GM18907 (cell line): ENCODE results near the gene GRAMD4.
A peak's percentile ranks its signal among the peaks of the same experiment; 100 is the strongest.

Experiments
- ATAC-seq: cut with Tn5 transposase; IDR thresholded peaks from one replicate; pipeline ENCODE4 v1.9.1; 2021; ENCODE audit warnings: mild to moderate bottlenecking, moderate library complexity; ENCODE audit not compliant: unreplicated experiment

Gene GRAMD4

DNA sequence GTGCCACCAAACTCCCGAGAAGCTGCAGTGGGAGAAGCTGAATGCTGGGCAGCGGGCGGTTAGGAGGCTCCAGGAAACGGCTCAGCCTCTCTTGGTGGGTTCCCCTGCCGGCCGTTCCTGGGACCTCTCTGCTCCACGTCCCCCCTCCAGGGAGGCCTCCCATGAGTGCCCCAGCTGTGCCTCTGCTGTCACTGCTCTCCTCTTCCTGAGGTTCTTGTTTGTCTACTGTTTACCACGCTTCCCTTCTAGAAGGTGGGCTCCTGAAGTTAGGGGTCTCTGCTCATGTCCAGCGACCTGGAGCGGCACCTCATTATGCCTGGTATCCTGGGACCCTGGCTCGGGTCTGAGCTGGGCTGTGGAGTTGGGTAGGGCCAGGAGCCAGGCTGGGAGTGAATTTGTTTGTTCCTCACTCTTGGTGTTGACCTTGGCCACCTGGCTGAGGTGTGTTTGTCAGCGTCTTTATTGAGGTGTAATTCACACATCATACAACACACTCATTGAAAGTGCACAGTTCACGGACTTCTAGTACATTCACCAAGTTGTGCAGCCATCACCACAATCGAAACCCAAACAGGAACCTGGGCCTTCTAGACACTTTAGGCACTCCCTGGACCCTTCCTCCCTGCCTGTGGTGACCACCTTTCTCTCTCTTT is 37.8 kb upstream of the GRAMD4 start:
- ATAC-seq = no peak

DNA sequence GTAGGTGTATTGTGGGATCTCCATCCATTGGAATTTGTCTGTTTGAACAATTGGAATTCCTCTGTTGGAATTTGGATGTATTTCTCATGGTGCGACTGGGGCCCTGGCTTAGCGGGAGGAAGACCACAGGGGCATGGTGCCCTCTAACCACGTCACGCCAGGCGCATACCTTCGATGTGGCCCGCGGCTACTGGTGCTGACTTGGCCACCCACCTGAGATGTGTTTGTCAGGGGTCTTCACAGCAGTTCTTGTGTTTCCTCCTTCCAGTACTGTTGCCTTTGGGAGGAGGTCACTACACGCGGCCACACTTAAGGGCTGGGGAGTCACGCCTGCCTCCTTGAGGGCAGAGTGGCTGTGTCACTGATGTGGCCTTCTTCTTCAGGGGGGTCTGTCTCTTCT is 36.6 kb upstream of the GRAMD4 start:
- ATAC-seq = no peak

DNA sequence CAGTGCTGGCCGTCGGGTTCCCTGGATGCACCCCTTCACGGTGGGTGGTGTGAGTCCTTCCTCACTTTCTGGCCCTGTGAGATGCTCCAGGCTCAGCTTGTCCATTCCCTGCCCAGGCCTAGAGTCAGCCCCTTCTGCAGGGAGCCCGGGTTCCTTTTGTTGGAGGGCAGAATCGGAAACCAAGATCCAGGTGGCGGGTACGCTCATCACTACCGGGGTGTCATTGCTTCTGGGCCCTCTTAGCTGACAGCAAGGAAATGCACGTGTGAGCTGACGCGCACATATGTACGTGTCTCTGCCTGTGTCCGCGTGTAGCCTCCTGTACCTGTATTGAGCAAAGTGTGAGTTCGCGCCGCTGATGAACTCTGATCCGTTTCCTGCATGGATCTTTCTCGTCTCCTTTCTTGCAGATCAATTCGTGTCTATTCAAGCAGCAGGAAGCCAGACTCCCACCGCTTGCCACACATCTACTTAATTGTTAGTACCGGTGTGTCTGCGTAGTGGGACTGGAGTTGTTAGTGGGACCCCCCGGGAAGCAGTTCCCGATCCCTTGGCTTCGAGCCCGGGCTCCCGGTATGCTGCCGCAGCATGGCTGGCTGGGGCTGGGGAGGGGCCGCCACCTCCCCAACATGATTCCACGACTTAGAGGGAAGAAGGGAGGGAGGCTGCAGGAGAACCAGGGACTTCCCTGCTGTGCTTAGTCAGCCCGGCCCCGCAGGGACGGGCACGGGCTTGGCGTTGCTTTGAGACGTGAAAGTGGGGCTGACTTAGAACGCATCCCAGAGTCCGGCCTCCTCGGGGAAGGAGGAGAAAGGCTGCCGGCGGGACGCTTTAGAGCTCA is 35.9 kb upstream of the GRAMD4 start:
- ATAC-seq = no peak

DNA sequence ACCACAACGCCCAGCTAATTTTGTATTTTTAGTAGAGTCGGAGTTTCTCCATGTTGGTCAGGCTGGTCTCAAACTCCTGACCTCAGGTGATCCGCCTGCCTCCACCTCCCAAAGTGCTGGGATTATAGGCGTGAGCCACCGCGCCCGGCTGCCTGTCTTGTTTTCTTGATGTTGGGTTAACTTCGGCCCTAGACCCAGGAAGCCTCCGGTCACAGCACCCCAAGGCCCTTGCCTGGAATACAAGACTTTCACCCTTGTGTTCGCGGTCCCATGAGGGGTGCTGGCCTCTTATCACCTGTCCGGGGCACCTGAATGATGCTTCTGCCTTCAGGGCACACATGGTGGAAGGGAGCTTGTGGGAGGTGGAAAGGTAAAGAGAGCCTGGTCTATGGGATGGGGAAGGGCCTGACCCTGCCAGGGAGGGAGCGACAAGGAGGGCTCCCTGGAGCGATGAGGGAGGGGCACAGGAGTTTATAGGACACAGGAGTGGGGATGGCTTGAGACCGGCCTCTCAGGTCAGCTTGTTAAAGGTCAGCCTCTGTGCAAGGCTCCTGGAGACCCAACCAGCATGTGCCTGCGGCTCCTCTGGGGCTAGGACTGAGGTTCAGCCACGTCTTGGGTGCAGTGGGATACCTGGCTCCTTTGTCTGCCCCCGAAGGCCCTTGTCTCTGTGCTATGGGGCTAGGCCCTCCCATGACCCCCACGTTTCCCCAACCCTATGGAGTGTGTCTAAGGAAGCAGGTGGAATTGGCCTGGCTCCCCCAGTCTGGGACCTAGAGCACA is 34.7 kb upstream of the GRAMD4 start:
- ATAC-seq = no peak

DNA sequence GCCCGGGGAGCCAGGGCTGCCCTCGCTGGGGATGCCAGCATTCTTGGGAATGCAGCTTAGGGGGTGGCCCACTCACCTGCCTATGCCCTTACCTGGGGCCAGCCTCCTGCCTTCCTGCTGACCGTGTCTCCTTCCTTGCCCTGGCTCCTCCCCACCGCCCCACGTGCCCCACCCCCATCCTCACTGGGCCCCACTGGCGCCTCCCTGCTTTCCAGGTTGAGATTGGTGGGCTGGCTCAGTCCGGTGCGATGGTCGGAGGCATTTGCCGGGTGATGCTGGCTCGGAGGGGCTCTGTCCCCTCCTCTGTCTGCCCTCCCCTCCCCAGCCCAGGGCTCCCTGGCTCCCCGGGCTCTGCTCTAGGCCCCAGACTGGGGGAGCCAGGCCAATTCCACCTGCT is 34.1 kb upstream of the GRAMD4 start:
- no peak for ATAC-seq

DNA sequence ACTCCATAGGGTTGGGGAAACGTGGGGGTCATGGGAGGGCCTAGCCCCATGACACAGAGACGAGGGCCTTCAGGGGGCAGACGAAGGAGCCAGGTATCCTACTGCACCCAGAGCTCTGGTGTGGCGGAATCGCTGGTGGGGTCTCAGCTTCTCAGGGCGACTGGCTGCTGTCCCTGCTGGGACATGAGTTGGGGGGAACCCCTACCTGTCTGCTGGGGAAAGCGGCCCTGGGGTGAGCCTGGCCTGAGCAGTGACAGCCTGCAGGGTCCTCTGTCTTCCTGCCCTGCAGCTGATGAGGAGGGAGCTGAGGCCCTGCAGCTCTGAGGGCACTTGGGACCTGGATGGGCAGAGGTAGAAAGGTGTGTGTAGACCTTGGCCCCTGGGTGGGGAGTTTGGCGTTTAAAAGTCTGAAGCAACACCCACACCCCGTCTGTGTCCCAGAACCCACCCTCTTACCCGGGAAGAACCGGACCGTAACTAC is 33.6 kb upstream of the GRAMD4 start:
- ATAC-seq = no peak

DNA sequence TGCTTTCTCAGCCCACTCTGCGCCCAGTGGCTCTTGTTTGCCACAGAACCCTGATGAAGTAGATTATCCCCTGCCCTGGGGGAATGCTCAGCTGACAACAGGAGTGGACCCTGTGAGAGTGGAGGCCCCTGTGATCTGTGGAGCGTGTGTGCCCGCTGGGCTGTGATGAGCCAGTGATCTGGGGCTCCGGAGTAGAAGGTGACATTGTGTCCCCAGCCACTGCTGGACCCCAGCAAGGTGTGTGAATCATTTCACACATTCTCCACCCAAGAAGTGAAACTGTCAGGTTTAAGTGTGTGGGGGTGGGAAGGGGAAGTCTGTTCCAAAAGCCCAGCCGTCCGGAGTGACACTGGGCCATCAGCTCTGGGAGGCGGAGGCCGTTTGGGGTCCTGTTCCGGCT is 33.1 kb upstream of the GRAMD4 start:
- ATAC-seq = peak; percentile 40

DNA sequence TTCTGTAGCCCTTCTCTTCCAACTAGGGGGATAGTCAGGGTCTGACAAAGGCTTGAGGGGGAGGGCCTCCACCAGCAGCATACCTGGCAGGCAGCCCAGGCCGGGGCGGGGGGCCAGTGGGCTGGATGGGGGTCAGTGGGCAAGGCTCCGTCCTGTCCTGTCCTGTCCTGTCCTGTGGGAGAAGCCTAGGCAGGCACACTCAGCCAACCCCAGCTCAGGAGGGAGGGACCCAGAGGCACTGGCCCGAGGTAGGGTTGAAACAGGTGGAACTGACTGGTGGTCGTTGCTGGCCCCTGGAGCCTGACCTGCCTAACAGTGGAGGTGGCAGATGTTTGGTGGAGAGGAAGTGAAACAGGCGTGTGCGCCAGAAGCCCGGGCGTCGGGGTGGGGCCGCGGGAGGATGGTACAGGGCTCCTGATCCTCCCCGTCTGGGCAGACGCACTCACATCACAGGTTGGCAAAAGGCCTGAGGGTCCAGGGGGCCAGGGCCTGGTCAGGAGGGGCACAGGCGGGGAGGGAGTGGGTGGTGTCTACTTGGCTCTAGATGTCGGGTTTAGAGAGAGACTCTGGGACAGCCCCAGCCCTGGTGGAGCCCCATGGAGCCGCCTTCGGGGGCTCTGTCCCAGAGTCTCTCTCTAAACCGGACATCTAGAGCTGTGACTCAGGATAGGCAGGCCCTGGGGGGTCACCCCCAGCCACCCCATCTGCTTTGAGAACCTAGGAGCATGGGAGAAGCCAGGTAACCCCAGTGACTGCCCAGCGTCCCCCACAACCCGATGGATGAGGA is 32.5 kb upstream of the GRAMD4 start:
- ATAC-seq = peak; percentile 58

DNA sequence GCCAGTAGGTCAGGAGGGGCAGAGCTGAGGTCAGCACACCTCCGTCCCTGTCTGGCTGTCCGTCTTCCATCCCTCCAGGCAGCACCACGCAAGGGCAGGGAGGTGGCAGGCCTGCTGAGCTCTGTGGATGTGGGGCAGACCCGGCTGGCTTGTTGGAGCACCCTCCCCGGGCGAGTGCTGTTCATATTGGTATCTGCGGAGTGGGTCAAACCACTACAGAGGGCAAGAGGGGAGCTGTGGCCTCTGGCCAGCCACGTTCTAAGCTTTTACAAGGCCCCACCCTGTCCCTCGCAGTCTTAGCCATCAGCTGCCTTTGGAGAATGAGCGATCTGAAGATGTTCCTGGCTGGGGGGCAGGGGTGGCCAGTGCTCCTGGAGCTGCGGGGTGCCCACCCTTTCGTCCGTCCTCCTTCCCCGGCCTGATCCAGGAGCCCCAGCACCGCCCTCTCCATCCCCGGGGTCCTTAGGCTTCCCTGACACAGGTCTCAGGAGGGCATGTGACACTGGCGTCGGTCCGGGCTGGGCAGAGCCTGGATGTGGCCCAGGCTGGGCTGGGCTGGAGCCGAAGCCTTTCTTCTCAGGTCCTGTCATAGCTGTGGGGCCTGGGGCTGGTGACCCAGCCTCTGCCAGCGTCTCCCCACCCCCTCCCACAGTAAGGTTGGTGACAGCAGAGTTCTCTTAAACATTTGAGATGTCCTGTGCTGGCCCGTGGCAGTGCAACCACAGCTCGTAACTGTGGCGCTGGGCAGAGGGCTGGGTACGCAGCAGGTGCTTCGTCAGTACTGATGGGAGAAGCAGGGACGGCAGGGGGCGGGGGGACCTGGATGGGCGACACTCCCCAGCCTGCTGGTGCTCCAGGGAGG is 31.7 kb upstream of the GRAMD4 start:
- ATAC-seq = no peak

DNA sequence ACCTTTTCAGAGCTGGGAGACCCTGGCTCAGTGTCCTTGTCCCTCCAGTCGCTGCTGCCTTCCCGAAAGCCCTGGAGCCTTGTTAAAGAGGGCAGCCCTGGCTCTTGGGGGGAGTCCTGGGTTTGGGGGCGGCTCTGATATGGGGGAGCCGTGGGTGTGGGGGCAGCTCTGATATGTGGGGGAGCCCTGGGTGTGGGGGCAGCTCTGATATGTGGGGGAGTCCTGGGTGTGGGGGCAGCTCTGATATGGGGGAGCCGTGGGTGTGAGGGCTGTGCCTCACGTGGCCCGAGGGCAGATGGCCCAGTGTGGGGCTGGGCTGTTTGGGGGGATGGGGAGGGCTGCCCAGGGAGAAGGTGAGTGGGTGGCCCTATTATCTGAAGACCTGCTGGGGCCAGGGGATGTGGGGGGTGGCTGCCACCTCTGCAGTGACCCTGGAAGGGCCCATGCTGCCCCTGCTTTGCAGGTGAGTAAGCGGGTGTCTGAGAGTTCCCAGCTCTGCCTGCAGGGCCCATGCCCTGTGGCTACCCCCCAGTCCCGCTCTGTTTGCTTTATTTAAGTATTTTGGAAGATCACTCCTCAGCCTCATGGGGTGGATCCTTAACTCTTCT is 30.9 kb upstream of the GRAMD4 start:
- no peak for ATAC-seq

DNA sequence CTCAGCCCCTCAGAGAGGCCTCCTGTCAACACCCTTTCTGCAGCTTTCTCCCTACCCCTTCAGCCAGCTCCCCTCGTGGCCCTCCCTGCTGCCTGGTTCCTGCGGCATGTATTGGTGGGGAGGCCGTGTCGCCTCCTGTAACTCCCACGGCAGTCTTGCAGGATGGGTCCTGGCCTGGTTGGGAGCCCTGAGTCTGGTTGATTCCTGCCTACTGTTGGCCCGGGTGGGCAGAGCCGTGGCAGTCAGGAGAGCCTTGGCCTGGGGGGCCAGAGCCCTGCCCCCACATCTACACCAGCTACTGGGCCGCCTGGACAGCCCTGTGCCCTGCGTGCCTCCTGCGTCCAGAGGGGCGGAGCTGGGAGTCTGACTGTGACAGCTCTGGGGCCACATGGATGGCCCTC is 30.3 kb upstream of the GRAMD4 start:
- no peak for ATAC-seq

DNA sequence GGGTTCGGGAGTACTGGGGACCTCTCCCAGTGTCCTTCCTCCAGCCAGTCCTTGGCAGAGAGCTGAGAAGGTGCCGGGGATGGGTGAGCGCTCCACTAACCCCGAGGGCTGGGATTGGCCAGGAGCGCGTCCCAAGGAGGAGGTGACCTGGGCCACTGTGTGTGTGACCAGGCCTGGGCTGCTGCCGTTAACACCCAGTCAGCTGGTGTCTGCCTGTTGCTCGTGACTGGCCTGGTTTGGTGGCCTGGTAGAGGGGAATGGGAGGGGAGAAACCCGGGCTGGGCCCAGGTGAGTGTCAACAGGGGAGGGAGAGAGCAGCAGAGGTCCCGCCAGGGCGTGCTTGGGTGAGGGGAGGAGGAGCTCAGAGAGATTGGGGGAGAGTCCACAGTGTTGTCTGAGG is 29.9 kb upstream of the GRAMD4 start:
- no peak for ATAC-seq

DNA sequence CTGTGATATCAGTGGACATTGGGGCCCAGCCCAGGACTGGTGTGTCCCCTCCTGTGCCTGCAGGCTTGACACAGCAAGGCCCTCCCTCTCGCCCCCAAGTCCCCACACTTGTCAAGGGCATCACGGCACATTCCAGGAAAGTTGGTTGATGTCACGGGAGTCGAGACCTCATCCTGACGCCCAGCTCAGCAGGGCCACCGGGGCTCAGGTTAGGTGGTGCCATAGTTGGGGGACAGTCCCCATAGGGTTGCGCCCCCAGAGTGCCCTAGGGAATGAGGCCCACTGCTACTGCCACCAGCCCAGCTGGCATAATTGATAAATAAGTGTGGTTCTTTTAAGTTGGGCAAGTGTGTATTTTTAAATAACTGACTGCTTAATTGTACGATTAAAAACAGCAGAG is 28.3 kb upstream of the GRAMD4 start:
- ATAC-seq = no peak

DNA sequence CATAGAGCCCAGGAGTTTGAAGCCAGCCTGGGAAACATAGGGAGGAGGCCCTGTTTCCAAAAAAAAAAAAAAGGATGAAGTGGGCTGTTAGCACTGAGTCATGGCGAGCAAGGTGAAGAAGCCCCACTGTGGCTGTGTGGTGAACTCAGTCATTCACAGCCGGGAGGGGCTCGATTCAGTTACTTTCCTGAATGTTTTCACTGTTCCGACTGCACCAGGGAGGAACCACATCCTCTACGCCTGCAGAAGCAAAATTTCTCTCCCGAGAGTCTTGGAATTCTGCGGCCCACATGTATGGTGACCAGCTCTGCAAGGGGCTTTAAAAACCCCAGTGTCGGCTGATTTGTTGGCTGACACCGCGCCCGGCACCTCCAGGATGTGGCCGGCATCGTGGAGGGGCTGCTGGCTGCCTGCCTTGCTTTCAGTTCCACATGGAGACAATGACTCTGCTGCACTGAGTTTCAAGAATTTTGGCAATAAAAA is 27.8 kb upstream of the GRAMD4 start:
- no peak for ATAC-seq

DNA sequence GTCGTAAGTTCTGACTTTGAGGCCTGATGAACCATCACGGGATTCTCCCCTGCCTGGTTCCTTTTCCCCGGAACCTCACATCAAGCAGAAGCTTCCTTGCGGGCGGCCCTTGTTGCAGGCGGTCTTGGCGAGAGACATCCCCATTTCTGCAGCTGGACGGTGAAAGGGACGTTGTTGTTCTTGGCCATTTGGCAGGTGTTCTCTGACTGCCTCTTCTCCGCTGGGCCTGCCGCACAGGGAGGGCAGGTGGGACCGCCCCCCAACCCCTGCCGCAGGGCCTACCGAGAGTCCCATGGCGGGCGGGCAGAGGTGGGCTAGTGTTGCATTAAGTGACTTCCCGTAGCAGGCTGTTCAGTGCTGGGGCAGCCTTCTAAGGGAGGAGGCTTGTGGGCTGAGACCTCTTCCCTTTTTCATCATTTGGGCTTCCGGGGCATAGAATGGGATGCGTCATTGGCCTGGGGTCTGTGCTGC is 26.9 kb upstream of the GRAMD4 start:
- no peak for ATAC-seq

DNA sequence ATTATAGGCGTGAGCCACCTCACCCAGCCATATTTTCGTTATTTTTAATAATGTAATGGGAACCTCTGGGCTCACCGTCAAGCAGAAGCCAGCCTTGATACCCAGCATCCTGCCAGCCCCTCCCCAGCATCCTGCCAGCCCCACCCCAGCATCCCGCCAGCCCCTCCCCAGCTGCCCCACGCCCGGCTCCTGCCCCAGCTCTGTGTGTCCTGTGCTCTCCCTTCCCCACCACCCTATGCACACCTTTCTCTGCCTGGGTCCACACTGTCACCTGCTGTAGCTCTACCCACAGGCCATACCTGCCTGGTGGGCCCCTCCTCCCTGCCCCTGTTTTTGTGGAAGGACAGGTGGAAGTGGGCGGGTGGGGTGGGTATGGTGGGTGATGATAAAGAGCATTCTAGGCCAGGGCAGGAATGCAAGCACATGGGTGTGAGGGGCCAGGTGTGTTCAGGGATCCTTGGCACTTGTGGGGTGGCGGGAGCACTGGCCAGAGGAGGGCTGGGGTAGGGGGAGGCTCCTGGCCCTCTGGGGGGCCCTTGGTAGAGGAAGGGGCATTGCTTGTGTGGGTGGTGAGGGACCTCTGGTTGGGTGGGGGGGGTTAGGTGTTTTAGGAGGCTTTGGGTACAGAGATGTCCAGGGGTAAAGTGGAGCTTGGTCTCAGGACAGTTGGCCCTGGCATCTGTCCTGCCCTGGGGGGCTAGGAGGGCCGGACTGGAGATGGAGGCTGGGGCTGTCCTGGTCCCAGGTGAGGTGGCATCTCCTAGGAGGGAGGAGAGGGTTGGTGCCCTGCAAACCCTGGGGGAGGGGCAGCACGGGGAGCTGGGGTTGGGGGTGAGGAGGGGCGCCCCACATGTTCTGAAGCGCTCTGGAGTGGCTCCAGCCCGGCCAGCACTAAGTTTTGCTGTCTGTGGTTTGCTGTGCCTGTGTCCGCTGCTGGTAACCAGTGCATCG is 25.9 kb upstream of the GRAMD4 start:
- no peak for ATAC-seq

DNA sequence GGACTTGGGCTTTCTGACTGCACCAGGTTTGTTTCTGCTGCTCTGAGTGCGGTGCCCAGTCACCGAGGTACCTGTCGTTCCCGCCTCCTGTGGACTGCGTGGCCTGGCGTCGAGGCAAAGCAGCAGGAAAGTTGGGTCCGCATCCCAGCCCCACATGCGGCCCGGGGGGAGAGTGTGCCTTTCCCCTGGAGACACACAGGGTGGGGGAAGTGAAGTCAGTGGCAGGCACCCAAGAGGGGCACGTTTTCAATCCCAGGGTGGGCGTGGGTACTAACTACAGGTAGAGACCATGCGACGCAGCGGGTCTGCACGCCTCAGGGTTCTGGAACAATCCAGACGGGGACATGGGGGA is 25.3 kb upstream of the GRAMD4 start:
- no peak for ATAC-seq

DNA sequence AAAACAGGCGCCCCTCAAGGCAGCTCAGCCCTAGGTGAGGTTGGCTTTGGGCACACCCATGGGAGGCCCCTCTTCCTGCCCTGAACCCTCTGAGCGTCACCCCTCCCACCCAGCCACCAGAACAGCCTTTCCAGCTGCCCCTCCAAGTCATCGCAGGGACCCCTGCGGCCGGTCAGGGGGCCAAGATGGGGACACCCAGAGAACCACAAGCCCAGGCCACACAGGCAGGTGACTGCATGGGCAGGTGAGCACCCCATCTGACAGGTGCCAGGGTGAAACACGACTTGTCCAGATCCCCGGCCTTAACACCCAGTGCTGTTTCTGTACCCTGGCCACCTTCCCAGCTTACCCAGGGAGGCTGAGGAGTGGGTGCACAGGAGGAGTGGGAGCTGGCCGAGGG is 24.6 kb upstream of the GRAMD4 start:
- ATAC-seq = no peak
